Sigmoid colon (tissue), 7 donors: ENCODE data around the gene SNX8. TPM values are rescaled to one million over a fixed set of nuclear protein-coding genes. Genes with fewer than 3 reads are reported as not detected.
A peak's percentile ranks its signal among the peaks of the same experiment; 100 is the strongest.
"Not testable (repeated sequence)": the region's sequence is repeated elsewhere in the genome, so short reads cannot be mapped to it uniquely, and the experiment has no call there.

Experiments
- DNase-seq: peaks from one replicate; pipeline ENCODE4 v3.0.0-alpha.2; 2019
- H3K27ac ChIP-seq, 4 donors: fragments of 200-600 bp; sonication (generic); one replicate each; pipeline ENCODE4 v1.5.1; 2016 to 2019; ENCODE audit warnings: mild to moderate bottlenecking in 1 of 4
- H3K27me3 ChIP-seq, 3 donors: fragments of 200-600 bp; sonication (generic); one replicate each; pipeline ENCODE4 v1.5.1; 2019; ENCODE audit warnings: mild to moderate bottlenecking in 1 of 3
- H3K36me3 ChIP-seq, 4 donors: fragments of 200-600 bp; sonication (generic); one replicate each; pipeline ENCODE4 v1.5.1; 2016 to 2019
- H3K4me1 ChIP-seq, 4 donors: fragments of 200-600 bp; sonication (generic); one replicate each; pipeline ENCODE4 v1.5.1; 2017 to 2019
- H3K4me3 ChIP-seq, 4 donors: fragments of 200-600 bp; sonication (generic); one replicate each; pipeline ENCODE4 v1.5.1; 2017 to 2019; ENCODE audit warnings: mild to moderate bottlenecking in 2 of 4, moderate library complexity in 1 of 4
- H3K9me3 ChIP-seq, 4 donors: fragments of 200-600 bp in 3 of 4; sonication (generic) in 3 of 4; one replicate each; pipeline versions ENCODE4 v1.5.1 to v1.6.1; 2013 to 2019
- EP300 ChIP-seq, 4 donors: sonication (generic); formaldehyde crosslinking; IDR thresholded peaks; one replicate each; pipeline ENCODE4 v1.6.1; 2017; ENCODE audit warnings: antibody characterized with exemption in 4 of 4
- POLR2A ChIP-seq, 2 donors: fragments of 450-650 bp; IDR thresholded peaks; one replicate each; pipeline ENCODE4 v1.6.1; 2016; ENCODE audit warnings: antibody characterized with exemption in 2 of 2, mild to moderate bottlenecking in 2 of 2, moderate library complexity in 2 of 2
- POLR2AphosphoS5 ChIP-seq, 4 donors: sonication (generic); formaldehyde crosslinking; IDR thresholded peaks; one replicate each; pipeline ENCODE4 v1.6.1; 2017; ENCODE audit warnings: antibody characterized with exemption in 4 of 4
- WGBS, 2 donors: extraction: QIAGEN DNeasy Blood & Tissue Kit; methylation state at CpG; one replicate each; pipeline ENCODE4 v1.1.7; 2013; 5-methylcytosine and 5-hydroxymethylcytosine counted together
- intact Hi-C: fragments of 100-400 bp; cut with DNase I; formaldehyde crosslinking; loops from one replicate; pipeline ENCODE4 v1.15.1; 2023
- polyA plus RNA-seq, 3 donors: library from polyadenylated mRNA; stranded (reverse); fragments of 200-250 nt; gene quantifications; one replicate each; pipeline ENCODE4 v1.2.3, GENCODE V29; 2013
- total RNA-seq, 4 donors: library from RNA; depleted of rRNA; stranded (reverse); fragments of >200 nt; gene quantifications; one replicate each; pipeline ENCODE4 v1.1.0, GENCODE V29; 2016
- TF ChIP-seq, protein P1 (sequence below), 4 experiments: fragments of 450-650 bp in 3 of 4; fragments of 200-600 bp in 1 of 4; IDR thresholded peaks; one replicate each; pipeline ENCODE4 v1.5.1; 2016 to 2019; ENCODE audit warnings: antibody characterized with exemption in 4 of 4, mild to moderate bottlenecking in 3 of 4, moderate library complexity in 2 of 4
- donor health status: healthy with polysubstance abuse.
- donor health status: Bipolar disorder and iron deficiency.
- donor health status: healthy.

Gene SNX8
- total and polyA plus RNA-seq, 7 donors = 5.3 to 23.1 (median 10.2) TPM

DNA sequence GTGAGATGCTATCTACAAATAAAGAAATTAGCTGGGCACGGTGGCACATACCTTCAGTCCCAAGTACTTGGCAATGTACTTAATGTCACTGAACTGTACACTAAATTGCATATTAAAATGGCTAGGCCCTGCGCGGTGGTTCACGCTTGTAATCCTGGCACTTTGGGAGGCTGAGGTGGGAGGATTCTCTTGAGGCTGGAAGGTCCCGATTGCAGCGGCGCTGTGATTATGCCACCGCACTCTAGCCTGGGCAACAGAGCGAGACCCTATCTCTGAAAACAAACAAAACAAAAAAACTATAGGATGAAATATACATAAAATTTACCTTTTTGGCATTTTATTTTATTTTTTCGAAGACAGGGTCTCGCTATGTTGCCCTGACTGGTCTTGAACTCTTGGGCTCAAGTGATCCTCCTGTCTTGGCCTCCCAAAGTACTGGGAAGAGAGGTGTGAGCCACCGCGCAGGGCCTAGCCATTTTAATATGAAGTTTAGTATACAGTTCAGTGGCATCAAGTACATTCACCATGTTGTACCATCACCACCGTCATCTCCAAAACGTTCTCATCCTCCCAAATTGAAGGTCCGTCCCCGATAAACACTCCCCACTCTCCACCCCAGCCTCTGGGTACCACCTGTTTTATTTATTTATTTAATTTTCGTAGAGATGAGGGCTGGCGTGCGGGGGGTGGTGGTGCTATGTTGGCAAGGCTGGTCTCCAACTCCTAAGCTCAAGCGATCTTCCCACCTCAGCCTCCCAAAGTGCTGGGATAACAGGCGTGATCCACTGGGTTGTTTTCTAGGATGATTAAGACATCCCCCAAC is 39.1 kb upstream of the SNX8 start:
- Histone ChIP-seq H3K4me3 (peak overlapping the region; percentile 88 to 100 (median 98)), H3K27ac (peak overlapping the region; percentile 92 to 99 (median 98)), H3K9me3 (no peaks in the 10 kb centered on the region), H3K27me3 (no peaks in the 10 kb centered on the region), H3K36me3 (peaks cover 0 to 9% (median 0%) of the 10 kb centered on the region in 4 donors), H3K4me1 (peaks cover 0 to 41% (median 37%) of the 10 kb centered on the region in 4 donors)
- TF ChIP-seq POLR2A (IDR thresholded peaks at IDR 0.05) = no peak
- TF ChIP-seq, protein P1, sequence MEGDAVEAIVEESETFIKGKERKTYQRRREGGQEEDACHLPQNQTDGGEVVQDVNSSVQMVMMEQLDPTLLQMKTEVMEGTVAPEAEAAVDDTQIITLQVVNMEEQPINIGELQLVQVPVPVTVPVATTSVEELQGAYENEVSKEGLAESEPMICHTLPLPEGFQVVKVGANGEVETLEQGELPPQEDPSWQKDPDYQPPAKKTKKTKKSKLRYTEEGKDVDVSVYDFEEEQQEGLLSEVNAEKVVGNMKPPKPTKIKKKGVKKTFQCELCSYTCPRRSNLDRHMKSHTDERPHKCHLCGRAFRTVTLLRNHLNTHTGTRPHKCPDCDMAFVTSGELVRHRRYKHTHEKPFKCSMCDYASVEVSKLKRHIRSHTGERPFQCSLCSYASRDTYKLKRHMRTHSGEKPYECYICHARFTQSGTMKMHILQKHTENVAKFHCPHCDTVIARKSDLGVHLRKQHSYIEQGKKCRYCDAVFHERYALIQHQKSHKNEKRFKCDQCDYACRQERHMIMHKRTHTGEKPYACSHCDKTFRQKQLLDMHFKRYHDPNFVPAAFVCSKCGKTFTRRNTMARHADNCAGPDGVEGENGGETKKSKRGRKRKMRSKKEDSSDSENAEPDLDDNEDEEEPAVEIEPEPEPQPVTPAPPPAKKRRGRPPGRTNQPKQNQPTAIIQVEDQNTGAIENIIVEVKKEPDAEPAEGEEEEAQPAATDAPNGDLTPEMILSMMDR (IDR thresholded peaks at IDR 0.05) = no peak
- no peak for TF ChIP-seq POLR2AphosphoS5 (IDR thresholded peaks at IDR 0.05)
- TF ChIP-seq EP300 (IDR thresholded peaks at IDR 0.05) = no peak
- intact Hi-C loops = loop anchor here (5.0 to 10.0 kb wide), 3 partner anchors 204 to 781 kb away; partner anchors contain the start of genes BRAT1, IQCE and PSMG3
- DNase-seq = no peak
- WGBS, 2 donors = 55 to 61% methylated on average over 22 of the region's 22 CpGs

DNA sequence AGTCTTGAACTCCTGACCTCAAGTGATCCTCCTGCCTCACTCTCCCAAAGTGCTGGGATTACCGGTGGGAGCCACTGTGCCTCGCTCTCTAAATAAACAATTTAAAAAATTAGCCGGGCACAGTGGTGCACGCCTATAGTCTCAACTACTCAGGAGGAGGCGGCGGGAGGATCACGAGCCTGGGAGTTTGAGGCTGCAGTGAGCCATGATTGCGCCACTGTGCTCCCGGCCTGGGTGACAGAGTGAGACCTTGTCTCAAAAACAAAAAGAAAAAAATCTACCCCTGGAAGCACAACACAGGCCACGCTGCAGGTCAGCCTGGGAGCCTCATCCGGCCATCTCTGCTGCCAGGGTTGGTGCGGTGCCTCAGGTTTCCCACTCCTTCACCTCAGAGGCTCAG is 36.6 kb upstream of the SNX8 start:
- TF ChIP-seq EP300 (IDR thresholded peaks at IDR 0.05) = no peak
- no peak for TF ChIP-seq POLR2AphosphoS5 (IDR thresholded peaks at IDR 0.05)
- TF ChIP-seq POLR2A (IDR thresholded peaks at IDR 0.05) = no peak
- TF ChIP-seq, protein P1 (IDR thresholded peaks at IDR 0.05) = no peak
- no peak overlapping the region for H3K4me3 ChIP-seq
- intact Hi-C loops = loop anchor here (5.0 to 10.0 kb wide), 3 partner anchors 206 to 779 kb away; partner anchors contain the start of genes BRAT1, IQCE and PSMG3
- H3K4me1 ChIP-seq = peaks cover 0 to 17% (median 16%) of the 10 kb centered on the region in 4 donors
- H3K27ac ChIP-seq = no peak overlapping the region
- no peaks in the 10 kb centered on the region for H3K9me3 ChIP-seq
- H3K36me3 ChIP-seq = no peaks in the 10 kb centered on the region
- 93 to 96% methylated on average over 12 of the region's 12 CpGs for WGBS, 2 donors
- H3K27me3 ChIP-seq = no peaks in the 10 kb centered on the region
- no peak for DNase-seq

DNA sequence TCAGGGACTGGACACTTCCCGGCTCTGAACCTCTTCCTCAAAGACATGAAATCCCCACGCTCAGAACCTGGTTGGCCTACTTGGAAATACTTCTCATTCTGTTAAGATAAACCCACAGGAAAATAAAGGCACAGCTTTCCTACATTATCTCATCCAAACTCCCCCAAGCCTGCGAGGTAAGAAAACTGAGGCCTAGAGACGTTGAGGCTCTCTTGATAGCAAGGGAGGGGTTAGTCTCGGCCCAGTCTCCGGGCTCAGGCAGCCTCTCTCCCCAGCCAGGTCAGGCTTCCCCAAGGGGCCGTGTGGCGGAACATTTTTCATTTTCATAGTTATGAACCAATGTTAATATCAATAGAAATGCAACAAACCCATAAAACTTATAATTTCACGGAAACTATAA is 35.8 kb upstream of the SNX8 start:
- intact Hi-C loops = loop anchor here (5.0 to 10.0 kb wide), 3 partner anchors 207 to 778 kb away; partner anchors contain the start of genes BRAT1, IQCE and PSMG3
- Histone ChIP-seq H3K4me1 (peaks cover 0 to 12% (median 9%) of the 10 kb centered on the region in 4 donors), H3K27me3 (no peaks in the 10 kb centered on the region), H3K36me3 (no peaks in the 10 kb centered on the region), H3K4me3 (no peak overlapping the region), H3K9me3 (no peaks in the 10 kb centered on the region), H3K27ac (no peak overlapping the region)
- 92 to 94% methylated on average over 9 of the region's 9 CpGs for WGBS, 2 donors
- TF ChIP-seq POLR2AphosphoS5 (IDR thresholded peaks at IDR 0.05) (no peak), EP300 (IDR thresholded peaks at IDR 0.05) (no peak), POLR2A (IDR thresholded peaks at IDR 0.05) (no peak)
- TF ChIP-seq, protein P1 (IDR thresholded peaks at IDR 0.05) = no peak
- no peak for DNase-seq

DNA sequence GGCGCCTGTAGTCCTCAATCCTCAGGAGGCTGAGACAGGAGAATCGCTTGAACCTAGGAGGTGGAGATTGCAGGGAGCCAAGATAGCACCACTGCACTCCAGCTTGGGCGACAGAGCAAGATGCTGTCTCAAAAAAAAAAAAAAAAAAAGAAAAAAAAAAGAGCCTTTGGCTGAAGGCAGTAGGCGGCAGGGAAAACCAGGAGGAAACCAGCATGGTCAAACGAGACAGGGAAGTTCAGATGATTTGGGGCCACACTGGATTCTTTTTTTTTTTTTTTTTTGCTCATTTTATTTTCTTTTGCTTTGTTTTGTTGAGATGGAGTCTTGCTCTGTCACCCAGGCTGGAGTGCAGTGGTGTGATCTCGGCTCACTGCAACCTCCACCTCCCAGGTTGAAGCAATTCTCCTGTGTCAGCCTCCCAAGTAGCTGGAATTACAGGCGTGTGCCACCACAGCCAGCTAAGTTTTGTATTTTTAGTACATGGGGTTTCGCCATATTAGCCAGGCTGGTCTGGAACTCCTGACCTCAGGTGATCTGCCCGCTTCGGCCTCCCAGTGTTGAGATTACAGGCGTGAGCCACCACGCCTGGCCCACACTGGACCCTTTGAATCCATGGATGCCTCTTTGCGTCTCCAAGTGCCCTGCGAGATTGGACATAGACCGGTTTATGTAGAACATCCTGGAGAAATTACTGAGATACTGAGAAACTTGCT is 33.3 kb upstream of the SNX8 start:
- intact Hi-C loops = loop anchor here (5.0 kb wide), 1 partner anchor 680 kb away; no protein-coding TSS in a partner anchor
- not testable (repeated sequence) for H3K4me3 ChIP-seq, H3K9me3 ChIP-seq, H3K27ac ChIP-seq, H3K36me3 ChIP-seq, H3K4me1 ChIP-seq, H3K27me3 ChIP-seq, DNase-seq
- WGBS, 2 donors = 91 to 92% methylated on average over 15 of the region's 15 CpGs
